GM18502 (cell line): ENCODE results near the gene TJP1.
"Not testable (repeated sequence)": the region's sequence is repeated elsewhere in the genome, so short reads cannot be mapped to it uniquely, and the experiment has no call there.

Source experiments
- ATAC-seq: cut with Tn5 transposase; IDR thresholded peaks from one replicate; pipeline ENCODE4 v1.9.1; 2021; ENCODE audit warnings: mild to moderate bottlenecking; ENCODE audit not compliant: unreplicated experiment, poor library complexity

Gene TJP1

DNA sequence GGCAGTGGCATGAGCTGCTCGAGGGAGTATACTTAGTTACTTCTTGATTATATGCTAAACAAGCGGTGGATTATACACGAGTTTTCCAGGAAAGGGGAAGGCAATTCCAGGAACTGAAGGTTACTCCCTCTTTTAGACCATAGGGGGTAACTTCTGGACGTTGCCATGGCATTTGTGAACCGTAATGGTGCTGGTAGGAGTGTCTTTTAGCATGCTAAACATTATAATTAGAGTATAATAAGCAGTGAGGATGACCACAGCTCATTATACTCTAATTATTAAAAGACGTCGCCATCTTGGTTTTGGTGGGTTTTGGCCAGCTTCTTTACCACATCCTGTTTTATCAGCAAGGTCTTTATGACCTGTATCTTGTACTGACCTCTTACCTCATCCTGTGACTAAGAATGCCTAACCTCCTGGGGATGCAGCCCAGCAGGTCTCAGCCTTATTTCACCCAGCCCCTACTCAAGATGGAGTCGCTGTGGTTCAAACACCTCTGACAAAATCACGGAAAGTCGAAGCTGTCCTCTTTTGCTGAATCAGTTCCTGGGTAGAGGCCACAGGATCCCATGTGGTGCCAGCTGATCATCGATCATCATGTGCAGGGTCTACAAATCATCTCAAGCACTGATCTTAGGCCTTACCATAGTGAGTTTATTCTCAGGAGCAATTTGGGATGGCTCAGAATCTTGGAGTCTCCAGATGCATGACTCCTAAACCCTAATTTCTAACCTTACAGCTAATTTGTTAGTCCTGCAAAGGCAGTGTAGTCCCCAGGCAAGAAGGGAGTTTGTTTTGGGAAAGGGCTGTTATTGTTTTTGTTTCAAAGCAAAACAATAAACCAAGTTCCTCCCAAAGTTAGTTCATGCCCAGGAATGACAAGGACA is 149.1 kb downstream of the TJP1 start:
- ATAC-seq = no peak

DNA sequence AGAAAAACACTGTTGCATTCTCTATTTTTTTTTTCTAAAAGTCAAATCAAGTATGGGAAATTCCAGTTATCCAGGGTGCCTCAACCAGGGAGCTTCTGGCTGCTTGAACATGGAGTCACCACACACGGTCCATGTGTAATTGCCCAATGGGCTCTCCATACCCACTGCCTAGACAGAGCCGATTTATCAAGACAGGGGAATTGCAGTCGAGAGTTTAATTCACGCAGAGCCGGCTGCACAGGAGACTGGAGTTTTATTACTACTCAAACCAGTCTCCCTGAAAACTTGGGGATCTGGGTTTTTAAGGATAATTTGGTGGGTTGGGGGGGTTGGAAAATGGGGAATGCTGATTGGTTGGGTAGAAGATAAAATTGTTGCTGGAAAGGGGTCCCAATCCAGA is 149.8 kb downstream of the TJP1 start:
- ATAC-seq = no peak

DNA sequence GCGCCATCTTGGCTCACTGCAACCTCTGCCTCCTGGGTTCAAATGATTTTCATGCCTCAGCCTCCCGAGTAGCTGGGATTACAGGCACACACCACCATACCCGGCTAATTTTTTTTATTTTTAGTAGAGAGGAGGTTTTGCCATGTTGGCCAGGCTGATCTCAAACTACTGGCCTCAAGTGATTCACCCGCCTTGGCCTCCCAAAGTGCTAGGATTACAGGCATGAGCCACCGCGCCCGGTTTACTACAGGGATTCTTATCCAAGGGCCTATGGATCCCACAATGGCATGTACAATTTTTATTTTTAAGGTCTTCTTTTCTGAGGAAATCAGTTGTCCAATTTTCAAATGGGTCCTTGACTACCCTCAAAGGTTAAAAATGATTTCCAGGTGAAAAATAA is 150.2 kb downstream of the TJP1 start:
- ATAC-seq = not testable (repeated sequence)

DNA sequence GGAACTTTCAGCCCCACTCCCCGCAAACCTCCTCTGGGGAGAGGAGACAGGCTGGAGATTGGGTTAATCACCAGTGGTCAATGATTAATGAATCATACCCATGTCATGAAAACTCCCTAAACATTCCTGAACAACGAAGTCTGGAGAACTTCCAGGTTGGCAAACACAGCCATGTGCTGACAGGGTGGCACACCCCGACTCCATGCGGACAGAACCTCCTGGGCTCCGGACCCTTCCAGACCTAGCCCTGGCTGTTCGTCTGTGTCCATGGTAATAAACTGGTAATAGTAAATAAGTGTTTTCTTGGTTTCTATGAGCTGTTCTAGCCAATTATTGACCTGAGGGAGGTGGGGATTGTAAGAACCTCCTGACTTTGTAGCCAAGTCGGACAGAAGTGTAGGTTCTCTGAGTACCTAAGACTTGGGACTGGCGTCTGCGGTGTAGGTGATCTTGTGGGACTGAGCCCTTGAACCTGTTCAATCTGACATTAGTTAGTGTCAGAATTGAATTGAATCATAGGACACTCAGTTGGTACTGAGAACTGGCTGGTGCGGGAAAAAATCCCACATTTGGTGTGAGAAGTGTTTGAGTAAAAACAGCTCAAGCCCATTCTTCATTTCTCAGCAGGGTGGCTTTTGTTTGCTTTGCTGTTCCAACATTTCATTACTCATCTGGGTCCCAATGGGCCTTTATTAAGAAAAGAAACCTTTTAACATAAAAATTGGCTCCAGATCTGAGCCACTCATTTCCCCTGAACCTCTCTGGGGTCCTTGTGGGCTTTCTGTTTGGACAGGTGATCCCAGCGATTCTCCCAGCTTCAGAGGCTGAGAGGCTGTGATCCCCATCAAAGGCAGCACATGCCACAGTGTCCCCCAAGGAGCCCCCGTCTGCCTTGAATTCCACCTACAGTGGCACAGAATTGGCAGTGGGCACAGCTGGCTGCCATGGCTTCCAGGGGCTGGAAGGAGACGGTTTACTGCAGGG is 151.0 kb downstream of the TJP1 start:
- no peak for ATAC-seq

DNA sequence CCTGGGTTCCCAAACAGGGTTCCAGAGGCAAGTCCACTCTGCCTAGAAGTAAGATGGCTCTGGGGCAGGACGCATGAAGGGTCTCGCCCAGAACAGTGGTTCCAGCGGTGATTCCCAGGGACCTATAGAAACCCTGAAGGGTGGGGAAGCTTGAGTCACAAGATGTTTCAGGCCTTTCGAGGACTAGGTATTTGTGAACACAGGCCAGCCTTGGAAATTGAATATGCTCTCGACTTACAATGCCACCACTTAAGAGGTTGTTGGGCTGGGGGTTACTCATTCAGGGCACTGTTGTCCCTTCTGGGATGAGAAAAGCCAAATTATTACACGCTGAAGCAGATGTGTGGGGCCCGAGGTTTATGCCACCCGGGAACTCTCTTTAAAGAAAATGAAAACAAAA is 152.0 kb downstream of the TJP1 start:
- ATAC-seq = no peak

DNA sequence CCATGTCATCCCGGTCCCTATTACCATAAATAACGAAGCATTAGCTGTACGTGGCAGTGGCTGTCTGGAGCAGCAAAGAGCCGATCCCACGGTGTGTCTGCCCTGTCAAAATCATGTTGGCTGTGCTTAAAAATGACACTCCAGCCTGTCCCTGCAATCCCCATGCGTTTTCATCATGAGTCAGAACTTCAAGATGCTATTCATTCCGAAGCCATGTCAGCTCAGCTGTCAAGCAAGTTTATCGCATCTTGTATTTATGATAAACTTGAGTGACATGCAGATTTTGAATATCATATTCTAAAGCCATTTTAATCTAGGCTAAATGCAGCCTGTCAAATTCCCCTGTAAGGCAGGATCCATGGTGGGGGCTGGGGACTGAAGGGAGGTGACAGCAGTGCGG is 152.4 kb downstream of the TJP1 start:
- ATAC-seq = no peak

DNA sequence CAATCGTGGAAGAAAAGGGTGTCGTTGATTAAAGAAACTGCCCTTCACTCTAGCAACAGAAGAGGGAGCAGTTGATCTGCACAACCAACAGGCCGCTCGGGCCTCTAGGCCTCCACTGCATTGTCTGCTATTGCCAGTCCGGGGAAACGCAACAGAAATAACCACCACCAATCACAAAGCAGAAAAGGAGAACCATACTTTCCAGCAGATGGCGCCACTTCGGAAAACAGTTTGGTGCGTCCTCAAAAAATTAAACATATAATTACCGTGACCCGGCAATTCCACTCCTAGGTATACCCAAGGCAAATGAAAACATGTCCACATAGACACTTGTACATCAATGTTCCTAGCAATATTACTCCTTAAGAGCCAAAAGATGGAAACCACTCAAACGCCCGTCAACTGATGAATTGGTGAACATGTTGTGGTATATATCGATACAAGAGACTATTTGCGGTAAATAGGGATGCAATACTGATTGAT is 154.1 kb downstream of the TJP1 start:
- ATAC-seq = no peak

DNA sequence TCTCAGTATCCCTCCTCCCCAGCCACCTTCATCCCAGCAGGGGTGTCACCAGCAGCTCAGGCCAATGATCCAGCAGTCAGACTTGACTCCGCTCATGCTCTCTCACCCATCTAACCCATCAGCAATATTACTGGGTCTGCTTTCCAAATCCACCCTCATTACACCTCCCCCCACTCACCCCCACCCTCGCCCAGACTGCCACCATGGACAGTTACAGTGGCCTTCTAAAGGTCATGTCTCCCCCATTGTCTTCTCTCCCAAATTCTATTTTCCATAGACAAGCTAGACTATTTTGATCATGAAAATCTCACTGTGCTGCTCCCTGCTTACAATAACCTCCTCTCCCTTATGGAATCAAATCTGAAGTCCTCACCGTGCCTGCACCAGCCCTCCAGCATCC is 156.0 kb downstream of the TJP1 start:
- no peak for ATAC-seq

DNA sequence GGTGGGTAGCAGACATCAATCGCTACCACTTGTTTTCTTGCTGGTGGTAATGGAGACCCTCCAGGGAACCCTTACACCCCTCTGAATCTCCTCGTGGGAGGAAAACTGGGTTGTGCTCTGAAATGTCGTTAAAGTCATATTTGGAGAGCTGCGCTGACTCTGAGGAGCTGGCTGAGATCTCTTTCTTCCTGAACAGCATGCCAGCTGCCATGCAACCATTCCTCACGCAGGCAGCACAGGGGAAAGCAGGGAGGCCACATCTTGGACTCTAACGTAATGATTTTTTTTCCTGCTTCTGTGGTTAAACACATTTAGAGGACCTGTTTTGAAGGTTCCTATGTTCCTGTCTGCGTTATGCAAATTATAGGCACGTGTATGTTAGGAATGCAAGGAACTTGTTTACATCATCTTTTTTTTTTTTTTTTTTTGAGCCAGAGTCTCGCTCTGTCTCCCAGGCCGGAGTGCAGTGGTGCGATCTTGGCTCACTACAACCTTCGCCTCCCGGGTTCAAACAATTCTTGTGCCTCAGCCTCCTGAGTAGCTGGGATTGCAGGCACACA is 156.7 kb downstream of the TJP1 start:
- ATAC-seq = no peak

DNA sequence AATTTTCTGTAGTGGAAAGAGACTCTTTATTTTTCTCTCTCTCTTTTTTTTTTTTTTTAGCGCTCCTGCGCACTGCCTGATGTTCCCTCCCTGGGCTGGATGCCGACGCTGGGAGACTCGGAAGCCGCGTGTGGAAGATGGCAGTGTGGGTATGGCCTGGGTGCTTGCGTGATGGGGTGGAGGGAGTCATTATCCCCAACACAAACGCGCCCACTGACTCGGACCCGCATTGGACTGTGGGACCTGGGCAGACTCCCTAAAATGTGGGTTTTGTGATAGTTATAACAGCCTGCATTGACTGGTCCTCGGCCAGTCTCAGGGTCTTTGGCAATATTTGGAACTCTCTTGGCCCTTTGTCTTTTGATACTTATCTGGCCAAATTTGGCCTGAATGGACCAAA is 157.9 kb downstream of the TJP1 start:
- ATAC-seq = no peak

DNA sequence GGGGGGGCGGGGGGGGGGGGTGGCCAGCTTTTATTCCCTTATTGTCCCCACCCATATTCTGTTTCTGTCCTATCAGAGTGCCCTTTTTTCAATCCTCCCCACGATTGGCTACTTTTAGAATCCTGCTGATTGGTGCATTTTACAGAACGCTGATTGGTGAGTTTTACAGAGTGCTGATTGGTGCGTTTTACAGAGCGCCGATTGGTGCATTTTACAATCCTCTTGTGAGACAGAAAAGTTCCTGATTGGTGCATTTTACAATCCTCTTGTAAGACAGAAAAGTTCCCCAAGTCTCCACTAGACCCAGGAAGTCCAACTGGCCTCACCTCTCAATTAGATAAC is 164.8 kb downstream of the TJP1 start:
- not testable (repeated sequence) for ATAC-seq

DNA sequence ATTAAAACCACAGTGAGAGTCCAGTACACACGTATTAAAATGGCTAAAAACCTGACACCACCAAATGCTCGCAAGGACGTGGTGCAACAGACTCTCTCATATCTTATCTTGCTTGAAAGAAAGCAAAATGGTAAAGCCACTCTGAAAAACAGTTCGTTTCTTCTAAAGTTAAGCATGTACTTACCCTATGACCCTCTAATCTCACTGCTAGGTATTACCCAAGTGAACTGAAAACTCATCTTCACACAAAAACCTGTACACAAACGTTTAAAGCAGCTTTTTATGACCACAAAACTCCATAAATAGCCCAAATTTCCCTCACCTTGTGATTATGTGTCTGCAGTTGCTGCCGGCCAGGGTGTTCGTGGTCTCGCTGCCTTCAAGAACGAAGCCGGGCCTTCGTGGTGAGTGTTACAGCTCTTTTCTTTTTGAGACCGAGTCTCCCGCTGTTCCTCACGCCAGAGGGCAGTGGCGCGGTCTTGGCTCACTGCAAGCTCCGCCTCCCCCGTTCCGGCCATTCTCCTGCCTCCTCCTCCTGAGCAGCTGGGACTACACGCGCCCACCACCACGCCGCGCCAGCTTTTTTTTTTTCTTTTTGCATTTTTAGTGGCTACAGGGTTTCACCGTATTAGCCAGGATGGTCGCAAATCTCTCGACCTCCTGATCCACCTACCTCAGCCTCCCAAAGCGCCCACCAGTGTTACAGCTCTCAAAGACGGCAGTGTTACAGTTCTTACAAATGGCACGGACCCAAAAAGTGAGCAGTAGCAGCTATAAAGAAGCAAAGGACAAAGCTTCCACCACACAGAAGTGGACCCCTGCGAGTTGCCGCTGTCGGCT is 165.4 kb downstream of the TJP1 start:
- ATAC-seq = no peak

DNA sequence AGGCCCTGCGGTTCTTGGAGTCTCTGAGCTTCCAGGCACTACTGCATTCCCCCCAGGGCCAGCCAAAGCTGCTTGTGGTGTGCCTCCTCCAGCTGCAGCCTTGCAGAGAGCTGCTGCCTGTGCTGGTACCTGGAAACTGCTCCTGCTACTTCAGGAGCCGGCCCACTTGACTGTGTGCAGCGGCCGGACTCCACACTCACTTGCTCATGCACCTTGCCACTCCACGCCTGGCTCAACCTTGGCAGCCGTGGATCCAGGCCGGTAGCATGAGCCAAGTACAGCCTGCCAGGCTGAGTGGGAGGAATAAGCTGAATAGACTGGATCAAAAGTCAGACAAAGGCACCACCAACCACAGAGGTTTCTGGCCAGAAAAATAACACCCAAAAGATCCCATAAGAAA is 169.7 kb downstream of the TJP1 start:
- no peak for ATAC-seq

DNA sequence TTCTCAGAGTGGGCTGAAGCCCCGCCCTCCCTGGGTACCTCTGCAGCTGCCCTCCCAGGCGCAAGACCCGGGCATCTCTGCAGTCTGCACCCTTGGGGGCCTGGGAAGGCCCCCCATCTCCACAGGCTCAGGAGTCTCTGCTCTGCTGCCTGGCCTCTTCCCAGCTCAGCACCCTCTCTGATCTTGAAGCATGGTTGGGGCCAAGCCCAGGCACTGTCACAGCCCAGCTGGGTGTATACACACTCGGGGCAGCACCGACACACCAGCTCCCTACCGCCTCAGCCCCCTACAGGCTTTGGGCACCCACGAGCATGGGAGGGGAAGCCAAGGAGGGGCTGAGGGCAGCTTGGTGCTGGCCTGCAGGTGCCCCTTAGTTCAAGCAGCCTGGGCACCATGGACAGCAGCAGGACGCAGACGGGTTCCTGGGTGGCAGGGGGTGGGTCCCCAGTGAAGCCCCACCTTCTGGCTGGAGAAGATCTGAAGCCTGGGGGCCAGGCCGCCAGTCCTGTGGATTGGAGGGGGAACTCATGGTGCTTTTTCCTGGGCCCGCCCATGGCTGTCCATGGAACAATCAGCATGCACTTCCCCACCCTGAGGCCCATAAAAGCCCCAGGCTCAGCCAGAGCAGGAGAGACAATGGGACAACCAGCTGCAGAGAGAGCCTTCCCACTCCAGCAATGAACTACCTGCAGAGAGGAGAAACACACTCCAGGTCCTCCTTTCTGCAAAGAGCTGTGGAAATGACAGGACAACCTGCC is 170.6 kb downstream of the TJP1 start:
- no peak for ATAC-seq
